HG02588 (cell line): Measurements from ENCODE around the gene ZNF581.

Experiments used
- ATAC-seq: cut with Tn5 transposase; IDR thresholded peaks from one replicate; pipeline ENCODE4 v1.9.1; 2021; ENCODE audit warnings: mild to moderate bottlenecking, moderate library complexity; ENCODE audit not compliant: unreplicated experiment

Gene ZNF581

GRCh38 chr19:55691561-55692481 lies 48.4 kb downstream of the ZNF581 start:
- no peak for ATAC-seq

GRCh38 chr19:55692681-55693081 lies 49.2 kb downstream of the ZNF581 start:
- ATAC-seq = no peak

DNA sequence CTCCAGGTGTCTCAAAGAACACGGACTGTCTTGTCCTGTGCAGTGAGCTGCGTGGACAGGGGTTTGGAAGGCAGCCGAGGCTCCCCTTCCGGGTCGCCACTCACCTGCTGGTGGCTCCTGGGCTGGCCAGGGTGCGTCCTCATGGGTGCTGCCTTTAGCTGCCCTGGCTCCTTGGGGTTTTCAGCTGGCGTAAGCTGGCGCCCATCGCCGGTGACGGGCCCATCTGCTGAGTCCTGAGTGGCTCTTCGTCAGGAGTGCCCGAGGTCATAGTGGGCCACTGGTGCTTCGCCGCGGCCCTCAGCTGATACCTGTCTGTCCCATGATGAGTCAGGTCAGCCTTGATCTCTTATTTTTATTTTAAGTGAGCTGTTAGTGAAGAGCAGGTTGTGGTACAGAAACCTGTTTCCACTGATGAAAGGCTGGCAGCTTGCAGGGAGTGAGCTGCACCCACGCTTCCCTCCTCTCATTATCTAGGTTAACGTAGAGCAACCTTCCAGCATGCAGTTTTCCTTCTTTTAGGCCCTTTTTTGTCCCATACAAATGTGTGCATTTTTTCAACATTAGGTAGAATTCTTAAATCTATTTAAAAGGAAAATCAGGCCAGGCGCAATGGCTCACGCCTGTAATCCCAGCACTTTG lies 50.0 kb downstream of the ZNF581 start:
- no peak for ATAC-seq

DNA sequence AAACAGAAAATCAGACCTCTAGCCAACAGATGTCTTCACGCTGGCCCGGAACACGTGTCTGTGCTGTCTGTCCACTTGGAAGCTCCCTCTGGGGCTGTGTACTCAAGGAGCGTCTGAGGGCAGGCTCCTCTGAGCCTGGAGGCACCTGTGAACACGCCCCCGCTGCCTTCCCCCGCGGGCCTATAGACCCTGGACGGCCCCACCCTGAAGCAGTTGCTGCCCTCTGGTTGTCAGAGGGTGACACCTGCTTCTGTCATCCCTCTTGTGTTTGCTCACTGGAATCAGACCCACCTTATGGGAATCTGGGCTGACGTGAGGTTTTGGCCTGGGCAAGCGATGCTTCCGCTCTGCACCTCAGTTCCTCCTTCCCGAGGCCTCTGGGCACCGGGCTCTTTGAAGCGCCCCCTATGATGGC lies 50.8 kb downstream of the ZNF581 start:
- no peak for ATAC-seq

- ATAC-seq = no peak
Observed at GRCh38 chr19:55694656-55695491, 51.4 kb downstream of the ZNF581 start.
